Upper lobe of right lung (tissue), 1 donor: ENCODE data around the gene ZNF132. TPM values are rescaled to one million over a fixed set of nuclear protein-coding genes. Genes with fewer than 3 reads are reported as not detected.

ENCODE experiments used
- ATAC-seq: fragments of 200-7000 bp; cut with Tn5 transposase; one replicate; pipeline ENCODE4 v1.9.1; 2020; ENCODE audit warnings: mild to moderate bottlenecking, moderate library complexity
- DNase-seq: peaks from one replicate; pipeline ENCODE4 v3.0.0-alpha.2; 2020
- H3K27ac ChIP-seq: fragments of 200-600 bp; one replicate; pipeline ENCODE4 v1.8.0; 2022
- H3K27me3 ChIP-seq: fragments of 200-600 bp; one replicate; pipeline ENCODE4 v1.8.0; 2022; ENCODE audit warnings: mild to moderate bottlenecking
- H3K36me3 ChIP-seq: fragments of 200-600 bp; one replicate; pipeline ENCODE4 v1.8.0; 2022
- H3K4me1 ChIP-seq: fragments of 200-600 bp; one replicate; pipeline ENCODE4 v1.8.0; 2022
- H3K4me3 ChIP-seq: fragments of 200-600 bp; one replicate; pipeline ENCODE4 v1.8.0; 2022; ENCODE audit warnings: mild to moderate bottlenecking
- H3K9me3 ChIP-seq: fragments of 200-600 bp; one replicate; pipeline ENCODE4 v1.8.0; 2022
- intact Hi-C: fragments of 100-400 bp; cut with DNase I; formaldehyde crosslinking; loops from one replicate; pipeline ENCODE4 v1.11.0; 2022
- total RNA-seq: library from RNA; stranded (reverse); fragmentation: NEBNext Ultra II Directional; extraction: Animal tissue kit (Norgen Biotek cat#: 25700); gene quantifications from one replicate; pipeline ENCODE4 v1.2.1, GENCODE V29; 2021
- TF ChIP-seq, protein P1 (sequence below): fragments of 200-600 bp; IDR thresholded peaks from one replicate; pipeline ENCODE4 v1.8.0; 2022; ENCODE audit warnings: antibody characterized with exemption
- donor health status: DM: no; HTN: yes; CAD: no; lungs with severe emphysema.

ZNF132 gene
- total RNA-seq, 1 donor from 2014 or later, result 5.1 TPM

DNA sequence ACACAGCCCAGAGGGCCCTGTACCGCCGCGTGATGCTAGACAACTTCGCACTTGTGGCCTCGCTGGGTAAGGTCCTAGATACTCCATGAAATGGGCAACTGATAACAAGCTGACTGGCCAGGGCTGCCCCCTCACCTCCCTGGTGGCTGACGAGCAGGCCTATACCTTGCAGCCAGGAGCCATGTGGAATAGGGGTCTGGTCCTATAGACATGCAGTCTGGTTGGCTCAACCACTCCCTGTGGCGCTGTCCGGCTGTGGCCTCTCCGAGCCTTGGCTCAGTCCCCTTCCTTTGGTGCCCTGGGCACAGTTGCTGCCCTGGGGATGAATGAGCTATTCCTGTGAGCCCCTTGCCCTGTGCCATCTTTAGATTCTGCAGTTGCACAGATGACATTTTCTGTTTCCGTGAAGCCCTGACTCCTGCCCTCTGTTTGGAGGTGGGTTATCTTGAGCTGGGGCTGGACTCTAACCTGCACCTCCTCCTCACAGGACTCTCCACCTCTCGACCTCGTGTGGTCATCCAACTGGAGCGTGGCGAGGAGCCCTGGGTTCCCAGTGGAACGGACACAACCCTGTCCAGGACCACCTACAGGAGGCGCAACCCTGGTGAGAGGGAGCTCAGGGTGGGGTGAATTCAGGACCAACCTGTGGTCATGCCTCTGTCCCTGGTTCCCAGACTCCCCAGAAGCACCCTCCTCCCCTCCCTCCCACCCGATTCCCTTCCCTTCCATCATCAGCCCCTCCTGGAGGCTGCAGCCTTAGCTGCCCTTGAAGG lies 29.5 kb upstream of the ZNF132 start:
- TF ChIP-seq, protein P1, sequence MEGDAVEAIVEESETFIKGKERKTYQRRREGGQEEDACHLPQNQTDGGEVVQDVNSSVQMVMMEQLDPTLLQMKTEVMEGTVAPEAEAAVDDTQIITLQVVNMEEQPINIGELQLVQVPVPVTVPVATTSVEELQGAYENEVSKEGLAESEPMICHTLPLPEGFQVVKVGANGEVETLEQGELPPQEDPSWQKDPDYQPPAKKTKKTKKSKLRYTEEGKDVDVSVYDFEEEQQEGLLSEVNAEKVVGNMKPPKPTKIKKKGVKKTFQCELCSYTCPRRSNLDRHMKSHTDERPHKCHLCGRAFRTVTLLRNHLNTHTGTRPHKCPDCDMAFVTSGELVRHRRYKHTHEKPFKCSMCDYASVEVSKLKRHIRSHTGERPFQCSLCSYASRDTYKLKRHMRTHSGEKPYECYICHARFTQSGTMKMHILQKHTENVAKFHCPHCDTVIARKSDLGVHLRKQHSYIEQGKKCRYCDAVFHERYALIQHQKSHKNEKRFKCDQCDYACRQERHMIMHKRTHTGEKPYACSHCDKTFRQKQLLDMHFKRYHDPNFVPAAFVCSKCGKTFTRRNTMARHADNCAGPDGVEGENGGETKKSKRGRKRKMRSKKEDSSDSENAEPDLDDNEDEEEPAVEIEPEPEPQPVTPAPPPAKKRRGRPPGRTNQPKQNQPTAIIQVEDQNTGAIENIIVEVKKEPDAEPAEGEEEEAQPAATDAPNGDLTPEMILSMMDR, result no peak
- Histone ChIP-seq H3K9me3 (no peaks in the 10 kb centered on the region), H3K36me3 (peaks cover 28% of the 10 kb centered on the region), H3K27me3 (no peaks in the 10 kb centered on the region), H3K4me3 (no peak overlapping the region), H3K27ac (no peak overlapping the region), H3K4me1 (peaks cover 12% of the 10 kb centered on the region)
- DNase-seq, result no peak
- intact Hi-C loops, result no loop called here
- ATAC-seq, result no peak

DNA sequence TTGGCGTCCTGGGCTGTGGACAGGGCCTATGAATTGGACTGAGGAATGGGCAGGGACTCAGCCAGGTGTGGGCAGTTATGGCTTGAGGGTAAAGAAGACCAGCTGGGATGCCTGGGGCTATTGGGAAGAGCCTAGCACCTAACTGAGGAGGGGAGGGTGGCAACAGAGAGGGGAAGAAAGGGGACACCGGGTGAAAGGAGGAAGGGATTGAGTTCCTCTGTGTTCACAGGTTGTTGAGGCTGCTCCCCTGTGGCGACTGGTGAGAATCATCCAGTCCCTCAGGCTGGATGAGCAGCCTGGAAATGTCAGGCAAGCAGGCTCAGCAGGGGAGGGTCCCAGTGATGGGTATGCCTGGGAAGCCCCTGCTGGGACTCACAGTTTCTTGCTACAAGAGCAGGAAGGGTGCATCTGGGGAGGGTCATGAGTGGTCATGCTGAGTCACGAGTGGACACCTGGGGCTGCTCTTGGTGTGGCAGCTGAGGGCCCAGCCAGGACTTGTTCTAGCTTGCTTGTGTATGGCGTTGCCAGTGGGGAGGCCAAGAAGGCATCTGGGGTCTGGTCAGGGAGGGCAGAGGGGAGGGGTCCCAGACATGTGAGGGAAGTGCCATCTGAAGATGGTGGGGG lies 28.4 kb upstream of the ZNF132 start:
- peaks cover 28% of the 10 kb centered on the region for H3K36me3 ChIP-seq
- peaks cover 12% of the 10 kb centered on the region for H3K4me1 ChIP-seq
- no peaks in the 10 kb centered on the region for H3K27me3 ChIP-seq
- intact Hi-C loops, result no loop called here
- TF ChIP-seq, protein P1, result no peak
- no peaks in the 10 kb centered on the region for H3K9me3 ChIP-seq
- H3K27ac ChIP-seq, result no peak overlapping the region
- DNase-seq (no peak), ATAC-seq (no peak)
- H3K4me3 ChIP-seq, result no peak overlapping the region

DNA sequence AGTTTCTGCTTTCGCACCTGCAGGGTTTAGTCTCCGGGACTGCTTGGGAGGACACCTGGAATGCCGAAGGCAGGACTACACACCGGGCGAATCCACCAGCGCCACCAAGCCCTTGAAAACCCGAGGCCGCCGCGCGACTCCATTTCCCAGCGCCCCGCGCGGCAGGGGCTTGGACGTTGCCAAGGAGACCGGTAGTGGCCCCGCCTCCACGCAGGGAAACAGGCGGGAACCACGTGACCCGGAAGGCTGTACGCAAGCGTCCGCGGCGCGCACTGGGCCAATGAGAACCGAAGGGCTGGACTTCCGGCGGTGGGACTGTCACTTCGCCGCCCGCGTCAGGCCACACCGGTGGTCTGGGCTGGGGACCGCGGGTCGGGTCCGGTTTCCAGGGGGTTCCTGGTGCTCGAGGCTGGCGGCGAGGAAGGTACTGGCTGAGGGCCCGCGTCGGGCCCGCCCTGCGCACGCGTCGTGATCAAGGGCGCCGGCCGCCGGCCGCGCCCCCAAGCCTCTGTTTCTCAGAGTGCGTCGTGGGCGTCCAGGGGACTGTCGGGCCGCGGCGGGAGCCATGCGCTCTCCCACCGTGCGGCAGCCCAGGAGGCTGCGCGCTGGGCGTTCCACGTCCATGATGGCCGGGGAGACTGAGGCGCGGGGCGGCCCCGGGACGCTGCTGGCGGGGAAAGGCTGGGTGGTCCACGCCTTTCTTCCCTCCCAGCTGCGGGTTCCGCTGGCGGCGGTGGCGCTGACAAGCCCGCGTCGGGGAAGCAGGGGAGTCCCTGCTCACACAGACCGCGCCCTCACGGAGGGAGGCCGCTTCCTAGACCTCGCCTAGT lies 27.0 kb upstream of the ZNF132 start, which contains the start of gene ZNF324:
Gene ZNF324, plus strand, starts transcription at position 321 of the 830 bp plus-strand sequence. CDS start 2,106 bp downstream, outside the sequence.
- H3K9me3 ChIP-seq, result no peaks in the 10 kb centered on the region
- H3K4me3 ChIP-seq, result peak within 1 kb of the TSS; percentile 76
- ATAC-seq (peak; percentile 98), DNase-seq (peak; percentile 99)
- peaks cover 12% of the 10 kb centered on the region for H3K4me1 ChIP-seq
- intact Hi-C loops, result no loop called here
- no peaks in the 10 kb centered on the region for H3K27me3 ChIP-seq
- peaks cover 15% of the 10 kb centered on the region for H3K36me3 ChIP-seq
- H3K27ac ChIP-seq, result peak within 1 kb of the TSS; percentile 85
- TF ChIP-seq, protein P1, result no peak

DNA sequence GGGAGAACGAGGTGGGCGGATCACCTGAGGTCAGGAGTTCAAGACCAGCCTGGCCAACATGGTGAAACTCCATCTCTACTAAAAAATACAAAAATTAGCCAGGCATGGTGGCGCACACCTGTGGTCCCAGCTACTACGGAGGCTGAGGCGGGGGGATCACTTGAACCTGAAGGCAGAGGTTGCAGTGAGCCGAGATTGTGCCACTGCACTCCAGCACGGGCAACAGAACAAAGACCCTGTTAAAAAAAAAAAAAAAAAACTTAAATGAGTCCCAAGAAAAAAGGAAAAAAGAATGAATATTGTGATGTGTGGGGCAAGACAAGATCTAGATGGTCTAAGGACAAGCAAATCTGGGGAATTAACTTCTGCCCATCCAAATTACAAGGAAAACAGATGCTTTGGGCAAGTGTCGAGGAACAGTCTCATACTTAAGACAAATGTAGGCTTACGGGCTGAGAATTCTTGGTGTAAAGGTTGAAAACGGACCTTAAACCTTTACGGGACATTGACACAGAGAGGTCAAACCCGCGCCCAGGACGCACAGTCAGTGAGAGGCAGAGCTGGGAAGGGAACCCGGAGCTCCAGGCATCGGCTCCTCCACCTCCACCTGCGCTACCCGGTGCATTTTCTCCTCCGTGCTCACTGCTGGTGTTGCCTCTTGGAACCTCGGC lies 26.3 kb upstream of the ZNF132 start:
- H3K4me1 ChIP-seq, result peaks cover 12% of the 10 kb centered on the region
- H3K9me3 ChIP-seq, result no peaks in the 10 kb centered on the region
- no peak for DNase-seq
- TF ChIP-seq, protein P1, result no peak
- H3K36me3 ChIP-seq, result peaks cover 10% of the 10 kb centered on the region
- H3K27me3 ChIP-seq, result no peaks in the 10 kb centered on the region
- ATAC-seq, result no peak
- H3K4me3 ChIP-seq, result peak overlapping the region; percentile 76
- intact Hi-C loops, result no loop called here
- H3K27ac ChIP-seq, result no peak overlapping the region

DNA sequence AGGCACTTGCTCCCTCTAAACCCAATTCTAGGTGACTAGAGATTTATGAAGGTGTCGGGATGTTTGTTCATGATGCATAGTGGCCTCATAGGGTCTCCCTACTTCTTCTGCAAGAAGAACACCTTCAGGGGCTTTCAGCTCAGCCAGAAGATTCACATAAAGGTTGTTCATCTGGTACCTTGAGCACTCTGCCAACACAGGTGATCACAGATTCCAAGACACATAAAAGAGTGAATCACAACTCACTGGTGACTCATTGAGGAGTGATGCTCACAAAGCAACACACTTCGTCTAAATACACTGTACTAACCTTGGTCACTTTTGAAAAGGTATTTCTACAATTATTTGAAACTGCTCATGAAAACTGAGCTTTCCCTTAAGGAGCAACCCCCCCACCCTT lies 20.1 kb upstream of the ZNF132 start:
- no peak for DNase-seq
- no peak overlapping the region for H3K4me3 ChIP-seq
- TF ChIP-seq, protein P1, result no peak
- no peak for ATAC-seq
- no peak overlapping the region for H3K27ac ChIP-seq
- H3K4me1 ChIP-seq, result no peaks in the 10 kb centered on the region
- H3K27me3 ChIP-seq, result no peaks in the 10 kb centered on the region
- H3K36me3 ChIP-seq, result no peaks in the 10 kb centered on the region
- H3K9me3 ChIP-seq, result no peaks in the 10 kb centered on the region
- intact Hi-C loops, result no loop called here
